Kidney epithelial cell (primary cell): ENCODE results near the gene ACE. TPM values are rescaled to one million over a fixed set of nuclear protein-coding genes. Genes with fewer than 3 reads are reported as not detected.

Source experiments
- DNase-seq: peaks from one replicate; pipeline ENCODE4 v3.0.0-alpha.2; 2010; ENCODE audit warnings: low read depth
- H3K27me3 ChIP-seq: 2 replicates; pipeline ENCODE4 v1.6.0; 2011; ENCODE audit warnings: low read length; ENCODE audit not compliant: control insufficient read depth, insufficient read depth
- H3K36me3 ChIP-seq: 2 replicates; pipeline ENCODE4 v1.5.1; 2011; ENCODE audit warnings: low read length; ENCODE audit not compliant: control insufficient read depth, insufficient read depth
- H3K4me3 ChIP-seq: 2 replicates; pipeline ENCODE4 v1.5.1; 2011; ENCODE audit warnings: low read depth, mild to moderate bottlenecking, control low read depth, low read length
- total RNA-seq: library from RNA; depleted of rRNA; stranded (reverse); fragments of >200 nt; gene quantifications from 2 replicates; pipeline ENCODE4 v1.2.3, GENCODE V29; 2015
- TF ChIP-seq, protein P1 (sequence below): IDR thresholded peaks from 2 replicates; pipeline ENCODE4 v1.5.1; 2011; ENCODE audit warnings: mild to moderate bottlenecking, moderate library complexity, low read length, control low read depth, inconsistent platforms; ENCODE audit not compliant: insufficient read depth, poor library complexity, severe bottlenecking

Gene ACE
- total RNA-seq, 1 donor from 2014 or later: 1.5 TPM

DNA sequence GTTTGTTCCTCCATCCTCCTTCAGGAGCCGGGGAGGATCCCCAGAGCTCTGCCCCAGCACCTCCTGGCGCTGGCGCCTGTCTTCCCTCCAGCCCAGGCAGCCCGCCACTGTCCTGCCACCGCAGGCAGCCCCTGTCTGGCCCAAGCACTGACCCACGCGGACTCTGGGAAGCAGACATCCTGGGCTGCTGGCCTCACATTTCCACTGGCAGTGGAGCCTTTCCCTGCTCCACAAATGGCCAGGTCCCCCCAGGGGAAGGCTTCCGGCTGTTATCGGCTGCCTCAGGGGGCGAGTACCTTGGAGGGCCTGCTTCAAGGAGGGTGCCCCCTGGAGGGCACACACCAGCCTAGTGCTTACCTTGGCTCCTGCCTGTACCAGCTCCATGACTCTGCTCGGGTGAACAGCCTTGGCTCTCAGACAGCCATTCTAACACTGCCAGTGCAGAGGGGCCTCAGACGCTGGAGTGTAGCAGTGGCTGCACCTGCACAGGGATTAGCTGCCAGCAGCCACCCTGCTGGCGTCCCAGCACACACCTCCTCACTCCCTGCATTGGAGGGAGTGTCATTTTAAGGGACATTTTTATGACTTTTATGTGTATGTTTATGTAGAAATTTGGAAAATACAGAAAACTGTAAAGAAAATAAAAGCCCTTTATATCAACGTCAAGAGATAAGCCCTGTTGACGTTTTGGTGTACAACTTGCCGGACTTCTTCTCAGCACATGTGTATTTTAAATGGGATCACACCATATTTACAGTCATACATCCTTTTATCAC, 21.0 kb downstream of the ACE start:
- peaks cover 3% of the 10 kb centered on the region for H3K27me3 ChIP-seq
- no peaks in the 10 kb centered on the region for H3K36me3 ChIP-seq
- no peak overlapping the region for H3K4me3 ChIP-seq
- TF ChIP-seq, protein P1, sequence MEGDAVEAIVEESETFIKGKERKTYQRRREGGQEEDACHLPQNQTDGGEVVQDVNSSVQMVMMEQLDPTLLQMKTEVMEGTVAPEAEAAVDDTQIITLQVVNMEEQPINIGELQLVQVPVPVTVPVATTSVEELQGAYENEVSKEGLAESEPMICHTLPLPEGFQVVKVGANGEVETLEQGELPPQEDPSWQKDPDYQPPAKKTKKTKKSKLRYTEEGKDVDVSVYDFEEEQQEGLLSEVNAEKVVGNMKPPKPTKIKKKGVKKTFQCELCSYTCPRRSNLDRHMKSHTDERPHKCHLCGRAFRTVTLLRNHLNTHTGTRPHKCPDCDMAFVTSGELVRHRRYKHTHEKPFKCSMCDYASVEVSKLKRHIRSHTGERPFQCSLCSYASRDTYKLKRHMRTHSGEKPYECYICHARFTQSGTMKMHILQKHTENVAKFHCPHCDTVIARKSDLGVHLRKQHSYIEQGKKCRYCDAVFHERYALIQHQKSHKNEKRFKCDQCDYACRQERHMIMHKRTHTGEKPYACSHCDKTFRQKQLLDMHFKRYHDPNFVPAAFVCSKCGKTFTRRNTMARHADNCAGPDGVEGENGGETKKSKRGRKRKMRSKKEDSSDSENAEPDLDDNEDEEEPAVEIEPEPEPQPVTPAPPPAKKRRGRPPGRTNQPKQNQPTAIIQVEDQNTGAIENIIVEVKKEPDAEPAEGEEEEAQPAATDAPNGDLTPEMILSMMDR: peak; percentile 27
- no peak for DNase-seq

DNA sequence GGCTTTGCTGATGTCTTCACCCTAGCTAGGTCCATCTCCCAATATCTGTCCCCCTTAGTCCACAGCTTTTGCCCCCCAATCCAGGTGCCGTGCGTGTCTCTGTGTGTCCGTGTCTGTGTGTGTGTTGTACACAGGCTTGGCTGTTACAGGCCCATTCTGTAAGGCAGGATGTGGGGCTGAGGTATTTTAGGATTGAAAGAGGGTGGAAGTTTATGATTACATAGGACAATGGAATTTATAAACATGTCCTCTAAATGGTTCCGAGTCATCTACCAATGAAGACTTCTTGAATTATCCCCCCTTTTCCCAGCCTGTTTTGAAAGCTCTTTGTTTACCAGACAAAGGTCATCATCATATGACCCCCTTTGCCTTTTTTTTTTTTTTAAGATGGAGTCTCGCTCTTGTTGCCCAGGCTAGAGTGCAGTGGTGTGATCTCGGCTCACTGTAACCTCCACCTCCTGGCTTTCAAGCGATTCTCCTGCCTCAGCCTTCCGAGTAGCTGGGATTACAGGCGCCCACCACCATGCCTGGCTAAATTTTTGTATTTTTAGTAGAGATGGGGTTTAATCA, 21.9 kb downstream of the ACE start:
- Histone ChIP-seq H3K27me3 (peaks cover 3% of the 10 kb centered on the region), H3K4me3 (no peak overlapping the region), H3K36me3 (no peaks in the 10 kb centered on the region)
- TF ChIP-seq, protein P1: no peak
- no peak for DNase-seq

DNA sequence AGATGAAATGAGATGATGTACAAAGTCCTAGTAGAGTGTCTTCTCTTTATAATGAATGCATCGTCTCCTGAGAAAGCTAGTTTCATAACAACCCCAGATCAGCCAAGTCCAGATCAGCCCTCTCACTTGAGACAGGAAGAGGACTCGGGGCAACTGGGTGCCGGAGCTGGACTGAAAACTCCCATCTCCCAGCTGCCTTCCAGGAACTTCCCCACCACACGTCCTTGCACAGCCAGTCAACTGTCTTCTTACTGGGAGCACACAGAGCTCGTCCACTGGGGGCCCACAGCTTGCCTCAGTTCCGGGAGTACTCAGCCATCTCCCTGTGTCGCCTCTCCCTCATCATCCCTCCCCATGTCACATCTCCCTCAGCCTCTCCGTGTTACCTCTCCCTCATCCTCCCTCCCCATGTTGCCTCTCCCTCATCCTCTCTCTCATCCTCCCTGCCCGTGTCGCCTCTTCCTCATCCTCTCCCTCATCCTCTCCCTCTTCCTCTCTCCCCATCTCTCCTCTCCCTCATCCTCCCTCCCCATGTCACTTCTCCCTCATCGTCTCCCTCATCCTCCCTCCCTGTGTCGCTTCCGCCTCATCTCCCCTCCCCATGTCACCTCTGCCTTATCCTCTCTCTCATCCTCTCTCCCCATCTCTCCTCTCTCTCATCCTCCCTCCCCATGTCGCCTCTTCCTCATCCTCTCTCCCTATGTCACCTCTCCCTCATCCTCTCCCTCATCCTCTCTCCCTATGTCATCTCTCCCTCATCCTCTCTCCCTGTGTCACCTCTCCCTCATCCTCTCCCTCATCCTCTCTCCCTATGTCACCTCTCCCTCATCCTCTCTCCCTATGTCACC, 23.9 kb downstream of the ACE start:
- DNase-seq: no peak
- TF ChIP-seq, protein P1: no peak
- peaks cover 3% of the 10 kb centered on the region for H3K27me3 ChIP-seq
- H3K4me3 ChIP-seq: no peak overlapping the region
- H3K36me3 ChIP-seq: no peaks in the 10 kb centered on the region

DNA sequence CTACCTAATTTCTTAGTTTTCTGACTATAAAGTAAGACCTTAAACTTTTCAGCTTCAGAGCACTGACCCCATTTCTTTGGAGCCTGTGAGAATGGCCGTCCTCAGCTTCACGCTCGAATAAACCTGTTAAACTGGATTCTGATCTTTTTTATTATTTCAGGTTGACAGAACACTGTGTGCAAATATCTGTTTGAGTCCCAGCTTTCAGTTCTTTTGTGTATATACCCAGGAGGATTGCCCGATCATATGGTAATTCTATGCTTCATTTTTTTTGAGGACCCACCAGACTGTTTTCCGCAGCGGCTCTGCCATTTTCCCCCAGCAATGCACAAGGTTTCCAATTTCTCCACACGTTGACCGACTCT, 26.5 kb downstream of the ACE start:
- Histone ChIP-seq H3K4me3 (no peak overlapping the region), H3K36me3 (no peaks in the 10 kb centered on the region), H3K27me3 (peaks cover 3% of the 10 kb centered on the region)
- TF ChIP-seq, protein P1: no peak
- DNase-seq: no peak

DNA sequence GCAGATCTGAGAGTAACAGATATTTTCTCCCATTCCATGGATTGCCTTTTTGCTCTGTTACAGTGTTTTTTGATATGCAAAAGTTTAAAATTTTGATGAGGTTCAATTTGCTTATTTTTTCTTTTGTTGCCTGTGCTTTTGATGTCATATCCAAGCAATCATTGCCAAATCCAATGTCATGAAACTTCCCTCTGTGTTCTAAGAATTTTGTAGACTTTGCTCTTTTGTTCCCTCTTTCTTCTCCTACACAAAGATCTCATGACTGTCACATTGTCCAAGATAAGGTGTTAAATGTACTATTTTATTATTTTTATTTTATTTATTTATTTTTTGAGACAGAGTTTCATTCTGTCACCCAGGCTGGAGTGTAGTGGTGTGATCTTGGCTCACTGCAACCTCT, 27.4 kb downstream of the ACE start:
- Histone ChIP-seq H3K4me3 (no peak overlapping the region), H3K36me3 (no peaks in the 10 kb centered on the region), H3K27me3 (peaks cover 3% of the 10 kb centered on the region)
- no peak for DNase-seq
- TF ChIP-seq, protein P1: no peak
